GM18502 (cell line): ENCODE data around the gene GAST.

Source experiments
- ATAC-seq: cut with Tn5 transposase; IDR thresholded peaks from one replicate; pipeline ENCODE4 v1.9.1; 2021; ENCODE audit warnings: mild to moderate bottlenecking; ENCODE audit not compliant: unreplicated experiment, poor library complexity

Gene GAST

GRCh38 chr17:41705271-41705991 is 6.7 kb upstream of the GAST start:
- ATAC-seq, result no peak

GRCh38 chr17:41707803-41708669 is 4.1 kb upstream of the GAST start:
- no peak for ATAC-seq

GRCh38 chr17:41710472-41711090 is 1.6 kb upstream of the GAST start:
- ATAC-seq, result no peak

GRCh38 chr17:41717408-41718286 is 5.5 kb downstream of the GAST start:
- ATAC-seq, result no peak

- ATAC-seq, result no peak
These were observed 6.1 kb downstream of the GAST start for GRCh38 chr17:41718287-41718645.

GRCh38 chr17:41722231-41722630 is 10.1 kb downstream of the GAST start:
- no peak for ATAC-seq

GRCh38 chr17:41723801-41724475 is 11.8 kb downstream of the GAST start:
- no peak for ATAC-seq

- no peak for ATAC-seq
These were observed 12.4 kb downstream of the GAST start for GRCh38 chr17:41724476-41725050.

GRCh38 chr17:41725134-41725533 is 13.0 kb downstream of the GAST start:
- ATAC-seq, result no peak

- ATAC-seq, result no peak
These were observed 15.9 kb downstream of the GAST start for GRCh38 chr17:41728056-41728455.

GRCh38 chr17:41730479-41730878 is 18.3 kb downstream of the GAST start:
- no peak for ATAC-seq

GRCh38 chr17:41731836-41732235 is 19.7 kb downstream of the GAST start:
- ATAC-seq, result no peak

GRCh38 chr17:41733348-41734138 is 21.4 kb downstream of the GAST start:
- no peak for ATAC-seq

GRCh38 chr17:41734139-41734948 is 22.2 kb downstream of the GAST start, which contains the start of gene HAP1:
TSS of gene HAP1 (minus strand) at chr17:41734643. CDS start at chr17:41734634, 9 bp downstream.
- no peak for ATAC-seq

GRCh38 chr17:41734949-41735313 is 22.8 kb downstream of the GAST start:
- ATAC-seq, result no peak

GRCh38 chr17:41735744-41736143 is 23.6 kb downstream of the GAST start:
- no peak for ATAC-seq

- no peak for ATAC-seq
These were observed 25.0 kb downstream of the GAST start for GRCh38 chr17:41736983-41737679.
